MM.1S (cell line): ENCODE measurements around the gene NUP50.

ENCODE experiments used
- CTCF ChIP-seq: fragments of 300-600 bp; sonication (generic); IDR thresholded peaks from 2 replicates; pipeline ENCODE4 v1.5.1; 2016; ENCODE audit warnings: antibody characterized with exemption, low read length, mixed read lengths
- EZH2 ChIP-seq: fragments of 300-600 bp; sonication (generic); optimal IDR thresholded peaks from 2 replicates; pipeline ENCODE3; 2017; ENCODE audit warnings: low read depth, mild to moderate bottlenecking, antibody characterized with exemption, low read length, mixed read lengths

DNA sequence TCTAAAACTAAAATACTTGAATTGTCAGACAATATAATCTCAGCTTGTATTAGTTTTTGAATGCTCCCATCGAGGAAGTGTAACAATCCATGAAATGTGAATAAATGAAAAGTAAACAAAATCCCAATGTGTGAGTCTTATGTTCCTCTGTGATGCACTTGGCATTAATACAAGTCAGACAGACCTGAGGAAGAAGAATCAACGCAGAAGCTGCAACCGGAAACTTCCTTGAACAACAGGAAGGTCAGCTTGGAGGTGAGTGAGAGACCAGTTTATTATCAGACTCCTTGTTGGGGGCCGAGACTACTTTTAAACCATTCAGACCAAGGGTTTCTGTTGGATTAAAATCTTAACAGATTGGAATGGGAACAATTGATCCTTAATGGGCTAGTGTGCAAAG lies 24.2 kb downstream of the NUP50 start:
- TF ChIP-seq CTCF (no peak), EZH2 (no peak)
